ENCODE results near the gene SMAD3.
A peak's percentile ranks its signal among the peaks of the same experiment; 100 is the strongest.
"Not testable (repeated sequence)": the region's sequence is repeated elsewhere in the genome, so short reads cannot be mapped to it uniquely, and the experiment has no call there.

SMAD3 gene

DNA sequence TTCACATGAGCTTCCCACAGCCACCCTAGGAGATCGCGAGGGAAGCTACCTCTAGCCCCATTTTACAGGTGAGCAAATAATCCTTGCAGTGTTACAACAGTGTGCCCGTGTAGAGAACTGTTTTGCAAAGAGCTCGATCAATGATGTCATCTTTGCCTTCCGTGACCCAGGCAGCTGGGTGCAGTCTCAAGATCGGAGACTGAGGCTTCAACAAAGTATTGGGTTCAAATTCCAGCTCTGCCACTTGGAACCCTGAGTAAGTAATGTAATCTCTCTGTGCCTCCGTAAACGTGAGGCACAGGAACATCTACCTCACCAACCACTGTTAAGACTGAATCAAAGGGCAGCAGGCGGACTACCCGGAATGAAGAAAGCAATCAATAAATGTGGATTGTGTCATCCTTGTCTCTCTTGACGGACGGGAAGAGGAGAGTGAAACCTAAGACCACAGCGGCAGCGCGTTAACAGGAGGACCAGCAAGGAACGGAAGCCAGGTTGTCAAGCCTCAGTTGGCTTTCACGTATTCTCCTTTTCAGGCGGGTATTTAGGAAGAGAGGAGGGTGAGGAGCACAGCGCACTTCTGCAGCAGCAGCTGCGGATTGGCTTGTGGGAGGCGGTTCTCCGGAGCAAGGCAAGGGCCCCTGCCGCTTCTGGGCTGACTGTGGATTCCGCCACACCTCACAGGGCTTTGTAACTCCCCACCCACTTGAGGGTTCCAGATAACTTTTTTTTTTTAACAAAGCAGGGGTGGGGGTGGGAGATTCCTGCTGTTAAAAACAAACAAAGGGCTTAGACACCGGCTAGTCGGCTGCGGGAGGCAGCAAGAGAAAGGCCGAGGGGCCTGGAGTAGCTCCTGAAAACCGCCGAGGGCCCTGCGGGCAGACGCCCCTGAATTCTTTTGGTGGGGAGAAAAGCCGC is 1.5 kb upstream of the SMAD3 start:
- no peak for DNase-seq (ENCODE audit: low read depth in 2 of 2)

DNA sequence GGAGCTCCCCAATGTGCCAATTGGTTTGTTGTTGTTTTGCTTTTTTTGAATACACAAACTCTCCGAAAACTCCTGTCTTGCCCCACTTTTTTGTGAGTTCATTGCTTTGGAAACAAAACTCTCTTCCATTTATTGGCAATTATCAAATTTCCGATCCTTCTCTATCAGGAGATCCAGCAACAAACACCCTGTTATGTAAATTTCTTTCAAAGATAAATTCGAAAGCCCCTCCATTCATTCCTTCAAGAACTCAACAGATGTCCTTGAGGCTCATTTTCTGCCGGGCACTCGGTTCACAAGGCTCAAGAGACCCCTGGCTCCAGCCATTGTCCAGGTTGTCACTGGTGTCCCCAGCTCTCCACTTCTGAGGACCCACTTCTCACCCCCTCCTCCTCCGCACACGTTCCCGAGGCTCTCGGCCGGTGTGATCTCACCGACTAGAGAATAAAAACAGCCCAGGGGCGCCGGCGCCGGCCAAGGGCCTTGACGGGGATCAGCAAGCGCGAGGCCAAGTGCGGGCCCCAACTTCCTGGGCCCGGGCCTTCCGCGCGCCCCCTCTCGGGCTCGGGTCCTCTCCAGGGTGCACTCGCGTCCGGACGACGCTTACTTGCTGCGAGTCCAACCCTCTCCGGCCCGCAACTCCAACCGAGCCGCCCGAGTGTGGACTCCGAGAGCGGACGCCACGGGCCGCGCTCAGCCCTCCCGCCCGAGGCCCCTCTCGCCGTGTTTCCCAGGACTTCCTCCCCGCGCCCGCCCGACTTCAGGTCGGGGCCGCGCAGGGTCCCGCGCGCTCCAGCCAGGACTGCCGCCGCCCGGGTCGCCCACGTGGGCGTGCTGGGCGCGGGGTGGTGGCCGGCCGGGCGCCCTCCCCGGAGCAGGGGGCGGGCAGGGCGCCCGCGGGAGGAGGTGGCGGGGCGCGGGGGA is 533 bp upstream of the SMAD3 start:
- peak in 1 of 2 donors; percentile 27 for DNase-seq (ENCODE audit: low read depth in 2 of 2)

DNA sequence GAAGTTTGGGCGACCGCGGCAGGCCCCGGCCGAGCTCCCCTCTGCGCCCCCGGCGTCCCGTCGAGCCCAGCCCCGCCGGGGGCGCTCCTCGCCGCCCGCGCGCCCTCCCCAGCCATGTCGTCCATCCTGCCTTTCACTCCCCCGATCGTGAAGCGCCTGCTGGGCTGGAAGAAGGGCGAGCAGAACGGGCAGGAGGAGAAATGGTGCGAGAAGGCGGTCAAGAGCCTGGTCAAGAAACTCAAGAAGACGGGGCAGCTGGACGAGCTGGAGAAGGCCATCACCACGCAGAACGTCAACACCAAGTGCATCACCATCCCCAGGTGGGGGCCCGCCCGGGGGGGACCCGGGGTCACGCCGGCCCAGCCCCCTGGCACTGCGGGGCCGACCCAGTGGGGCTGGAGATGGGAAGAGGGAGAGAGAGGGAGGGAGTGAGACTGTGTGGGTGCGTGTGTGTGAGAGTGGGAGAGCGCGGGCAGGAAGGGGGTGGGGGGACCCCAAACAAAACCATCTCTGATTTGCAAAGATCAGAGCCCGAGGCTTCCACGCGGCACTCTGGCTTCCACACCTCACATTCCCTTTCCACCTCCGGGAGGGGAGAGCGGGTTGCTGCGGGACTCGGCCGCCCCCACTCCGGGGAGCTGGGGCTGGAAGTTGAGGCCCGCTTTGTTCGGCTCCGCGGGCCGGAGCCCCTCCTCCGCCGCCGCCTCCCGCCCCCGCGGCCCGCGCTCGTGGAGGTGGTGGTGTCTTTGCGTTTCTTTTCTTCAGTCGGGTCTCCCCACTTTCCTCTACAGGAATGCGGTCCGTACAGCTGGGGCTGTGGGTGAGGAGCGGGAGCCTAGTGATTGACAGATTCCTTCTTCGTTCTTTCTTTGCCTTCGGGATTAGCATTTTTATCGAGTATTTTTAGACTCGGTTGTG is 898 bp downstream of the SMAD3 start:
- peak in 1 of 2 donors; percentile 36 for DNase-seq (ENCODE audit: low read depth in 2 of 2)

DNA sequence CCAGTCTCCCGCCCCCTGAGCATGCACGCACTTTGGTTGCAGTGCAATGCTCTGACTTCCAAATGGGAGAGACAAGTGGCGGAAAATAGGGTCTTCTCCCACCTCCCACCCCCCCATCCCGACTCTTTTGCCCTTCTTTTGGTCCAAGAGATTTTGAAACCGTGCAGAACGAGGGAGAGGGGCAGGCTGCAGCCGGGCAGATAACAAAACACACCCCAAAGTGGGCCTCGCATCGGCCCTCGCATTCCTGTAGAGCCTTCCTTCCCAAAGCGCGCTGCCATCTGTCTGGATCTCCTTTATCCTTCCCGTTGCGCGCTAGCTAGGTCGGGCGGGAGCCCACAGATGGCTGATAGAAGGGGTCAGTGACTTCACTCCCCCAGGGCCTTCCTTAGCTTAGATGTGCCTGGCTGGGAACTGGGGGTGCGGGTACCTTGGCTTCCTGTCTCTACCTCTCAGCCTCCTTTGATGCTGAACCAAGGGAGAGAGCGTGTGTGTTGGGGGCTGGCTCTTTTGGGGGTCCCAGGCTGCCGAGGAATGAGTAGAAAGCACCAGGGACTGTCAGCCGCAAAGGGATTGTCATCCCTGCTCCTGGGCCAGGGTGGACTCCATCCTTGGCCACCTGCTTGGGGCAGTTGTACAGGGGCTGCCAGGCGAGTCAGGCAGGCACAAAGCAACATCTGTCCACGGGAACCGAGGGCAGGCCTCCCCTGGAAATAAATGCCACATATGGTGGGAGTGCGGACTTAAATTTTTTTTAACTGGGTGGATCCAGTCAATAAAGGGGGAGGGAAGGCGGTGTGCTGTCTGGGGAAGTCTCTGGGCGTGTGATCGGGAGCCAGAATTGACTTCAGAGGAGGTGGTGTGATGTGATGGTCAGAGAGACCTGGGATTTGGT is 1.8 kb downstream of the SMAD3 start:
- DNase-seq (ENCODE audit: low read depth in 2 of 2): no peak

DNA sequence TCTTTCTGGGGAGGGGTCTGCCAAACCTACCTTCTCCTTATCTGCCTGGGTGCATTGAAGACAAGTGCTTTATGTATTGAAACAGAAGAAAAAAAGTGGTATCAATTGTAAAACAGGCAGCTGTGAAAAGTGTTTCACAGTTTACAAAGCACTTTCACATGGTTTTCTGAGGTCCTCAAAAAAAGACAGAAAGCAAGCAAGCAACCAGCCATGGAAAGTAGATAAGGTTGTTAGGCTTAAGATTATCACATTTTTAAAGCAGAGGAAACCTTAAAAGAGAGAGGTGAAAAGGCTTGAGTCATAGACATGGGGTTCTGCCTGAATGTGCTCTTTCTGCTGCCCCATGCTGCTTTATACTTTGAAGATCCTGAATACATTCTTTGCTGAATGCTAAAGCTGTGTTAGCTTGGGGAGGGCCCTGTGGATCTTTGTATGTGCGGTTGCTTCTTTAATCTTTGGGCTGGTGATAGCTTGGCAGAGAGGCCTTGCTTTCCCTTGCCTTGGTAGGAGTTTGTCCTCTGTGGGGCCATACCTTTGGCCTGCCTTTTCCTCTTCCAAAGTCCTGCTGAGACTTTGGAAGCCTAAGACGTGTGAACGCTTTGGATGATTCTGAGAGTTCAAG is 2.6 kb downstream of the SMAD3 start:
- no peak for DNase-seq (ENCODE audit: low read depth in 2 of 2)

DNA sequence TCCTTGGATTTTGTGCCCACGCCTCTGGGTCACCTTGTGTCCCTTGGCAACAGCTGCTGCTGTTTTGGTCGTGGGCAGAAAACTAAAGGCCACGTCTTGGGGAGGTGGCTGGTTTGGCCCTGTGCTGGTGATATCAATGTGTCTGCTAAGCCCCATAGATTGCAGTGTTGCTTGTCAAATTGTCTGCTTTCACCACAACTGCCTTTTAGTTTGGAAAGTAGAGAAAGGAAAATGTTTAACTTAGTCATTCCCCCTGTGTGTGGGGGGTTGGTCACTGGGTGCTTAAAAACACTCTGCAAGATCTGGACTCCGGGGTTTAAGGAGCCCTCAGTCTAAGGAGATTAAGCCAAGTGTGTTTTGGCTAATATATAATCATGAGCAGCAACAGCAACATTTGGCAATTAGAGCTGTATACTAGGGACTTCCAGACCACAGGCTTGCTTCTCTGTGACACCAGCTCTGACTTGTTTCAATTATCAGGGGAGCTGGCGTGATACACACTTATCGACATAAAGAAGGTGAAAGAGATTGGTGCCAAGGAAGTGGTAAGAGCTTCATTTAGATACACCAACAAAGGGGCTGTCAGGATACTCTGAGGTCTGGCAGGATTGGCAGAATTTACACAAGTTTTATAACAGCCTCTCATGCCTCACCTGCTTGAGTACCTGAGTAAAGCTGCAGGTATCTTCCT is 3.5 kb downstream of the SMAD3 start:
- DNase-seq (ENCODE audit: low read depth in 2 of 2): no peak

DNA sequence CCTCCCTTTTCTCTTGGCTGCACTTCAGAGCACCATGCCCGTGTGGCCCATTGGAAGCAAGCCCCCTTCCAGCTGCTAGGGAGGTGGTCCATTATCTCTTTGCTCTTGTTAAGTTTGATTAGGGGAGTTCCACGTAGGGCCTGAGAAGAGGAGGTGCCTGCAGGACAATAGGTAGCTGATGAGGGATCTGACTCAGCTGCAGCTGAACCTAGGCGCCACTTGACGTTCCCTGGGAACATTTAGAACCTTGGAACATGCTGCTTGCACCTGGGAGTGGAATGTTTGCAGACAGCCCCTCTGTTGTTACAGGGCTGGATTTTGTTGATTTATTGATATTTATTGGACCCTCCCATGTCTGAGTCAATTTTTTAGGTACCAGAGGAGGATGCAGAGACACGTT is 4.7 kb downstream of the SMAD3 start:
- DNase-seq (ENCODE audit: low read depth in 2 of 2): no peak

DNA sequence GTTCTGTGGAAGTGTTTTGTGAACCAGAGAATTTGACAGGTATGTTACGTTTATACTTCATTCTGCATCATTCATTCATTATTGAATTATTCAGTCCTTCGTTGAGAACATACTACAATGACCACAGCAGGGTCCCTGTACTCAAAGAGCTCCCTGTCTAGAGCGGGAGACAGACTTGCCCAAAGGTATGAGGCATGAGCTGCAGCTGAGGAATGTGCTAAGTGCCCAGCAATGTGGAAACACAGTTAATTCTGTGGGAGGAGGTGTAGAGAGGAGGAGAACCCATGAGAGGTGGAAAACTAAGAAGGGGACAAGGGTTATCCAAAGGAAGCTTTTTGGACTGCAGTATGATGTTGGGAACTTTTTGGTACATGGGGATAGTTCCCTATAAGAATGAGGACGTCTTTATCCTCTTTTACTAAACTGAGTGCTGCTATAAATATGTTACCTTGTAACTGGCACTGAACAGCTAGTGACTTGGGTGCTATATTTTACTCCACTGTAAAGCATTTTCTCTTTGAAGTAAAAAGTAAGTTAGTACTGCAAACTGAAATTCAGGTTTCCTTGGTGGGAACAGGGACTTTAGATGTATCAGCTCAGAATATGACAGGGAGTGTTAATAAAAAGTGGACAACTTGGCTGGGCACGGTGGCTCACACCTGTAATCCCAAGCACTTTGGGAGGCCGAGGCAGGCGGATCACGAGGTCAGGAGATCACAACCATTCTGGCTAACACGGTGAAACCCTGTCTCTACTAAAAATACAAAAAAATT is 5.7 kb downstream of the SMAD3 start:
- DNase-seq (ENCODE audit: low read depth in 2 of 2): no peak

DNA sequence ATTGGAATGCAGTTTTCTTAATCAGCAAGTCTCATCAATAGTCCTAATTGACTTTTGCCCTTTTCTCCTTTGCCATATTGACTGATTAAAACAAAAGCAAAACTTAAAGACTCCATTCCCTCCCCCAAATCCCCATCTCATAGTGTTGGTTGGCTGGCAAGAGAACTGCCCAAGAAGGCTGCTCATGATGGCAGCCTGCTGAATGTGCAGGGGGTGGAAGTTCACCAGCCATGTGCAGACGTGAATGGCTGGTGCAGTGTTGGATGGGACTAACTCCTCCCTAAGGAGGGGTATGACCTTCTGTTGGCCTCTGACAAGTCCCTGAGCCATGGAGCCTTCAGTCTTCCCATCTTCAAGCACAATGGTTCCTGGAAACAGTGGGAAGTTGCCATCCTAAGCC is 7.0 kb downstream of the SMAD3 start:
- DNase-seq (ENCODE audit: low read depth in 2 of 2): no peak

DNA sequence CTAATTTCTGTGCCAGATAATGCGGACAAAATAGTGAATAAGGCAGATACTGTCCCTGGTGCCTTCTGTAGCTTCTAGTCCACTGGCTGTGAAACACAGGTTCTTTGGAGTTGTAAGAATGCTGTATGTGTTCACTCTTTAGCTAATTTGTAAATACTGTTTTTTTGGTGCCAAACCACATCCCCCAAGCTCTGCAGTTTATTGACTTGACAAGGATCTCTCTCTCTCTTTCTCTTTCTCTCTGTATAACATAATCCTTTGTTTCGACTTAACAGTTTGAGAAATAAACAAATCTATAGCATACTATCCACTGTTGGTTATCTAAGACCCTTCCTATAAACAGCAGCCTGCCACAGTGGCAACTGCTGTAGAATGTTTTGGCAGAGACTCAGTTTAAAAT is 7.6 kb downstream of the SMAD3 start:
- no peak for DNase-seq (ENCODE audit: low read depth in 2 of 2)

DNA sequence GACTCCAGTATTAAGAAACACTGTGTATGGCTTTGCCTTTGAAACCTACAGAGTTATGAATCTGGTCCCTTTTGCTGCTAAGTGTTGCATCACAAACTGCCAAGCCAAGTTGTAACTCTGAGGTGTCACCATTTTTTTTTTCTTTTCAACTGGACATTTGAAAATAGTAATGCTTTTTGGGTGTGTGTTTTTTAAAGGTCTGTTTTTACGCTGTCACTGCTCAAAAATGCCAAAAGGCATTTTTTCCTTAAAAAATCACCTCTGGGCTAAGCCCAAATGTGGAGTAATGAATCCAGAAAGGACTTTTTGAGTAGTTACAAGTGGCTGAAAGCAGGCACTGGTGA is 9.5 kb downstream of the SMAD3 start:
- DNase-seq (ENCODE audit: low read depth in 2 of 2): no peak

DNA sequence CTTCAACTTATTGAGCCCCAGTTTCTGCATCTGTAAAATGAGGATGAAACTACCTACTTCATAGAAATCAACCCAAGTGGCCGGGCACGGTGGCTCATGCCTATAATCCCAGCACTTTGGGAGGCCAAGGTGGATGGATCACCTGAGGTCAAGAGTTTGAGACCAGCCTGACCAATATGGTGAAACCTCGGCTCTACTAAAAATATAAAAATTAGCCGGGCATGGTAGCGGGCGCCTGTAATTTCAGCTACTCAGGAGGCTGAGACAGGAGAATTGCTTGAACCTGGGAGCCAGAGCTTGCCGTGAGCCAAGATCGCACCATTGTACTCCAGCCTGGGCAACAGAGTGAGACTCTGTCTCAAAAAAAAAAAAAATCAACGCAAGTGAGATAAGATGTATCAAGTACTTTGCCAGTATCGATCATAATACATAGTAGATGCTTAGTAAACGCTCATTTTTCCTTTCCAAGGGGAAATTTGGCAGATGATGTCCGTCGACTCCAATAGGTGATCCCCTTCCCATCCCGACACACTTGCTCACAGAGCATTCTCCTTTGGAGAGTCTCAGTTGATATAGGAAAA is 10.2 kb downstream of the SMAD3 start:
- not testable (repeated sequence) for DNase-seq (ENCODE audit: low read depth in 2 of 2)

DNA sequence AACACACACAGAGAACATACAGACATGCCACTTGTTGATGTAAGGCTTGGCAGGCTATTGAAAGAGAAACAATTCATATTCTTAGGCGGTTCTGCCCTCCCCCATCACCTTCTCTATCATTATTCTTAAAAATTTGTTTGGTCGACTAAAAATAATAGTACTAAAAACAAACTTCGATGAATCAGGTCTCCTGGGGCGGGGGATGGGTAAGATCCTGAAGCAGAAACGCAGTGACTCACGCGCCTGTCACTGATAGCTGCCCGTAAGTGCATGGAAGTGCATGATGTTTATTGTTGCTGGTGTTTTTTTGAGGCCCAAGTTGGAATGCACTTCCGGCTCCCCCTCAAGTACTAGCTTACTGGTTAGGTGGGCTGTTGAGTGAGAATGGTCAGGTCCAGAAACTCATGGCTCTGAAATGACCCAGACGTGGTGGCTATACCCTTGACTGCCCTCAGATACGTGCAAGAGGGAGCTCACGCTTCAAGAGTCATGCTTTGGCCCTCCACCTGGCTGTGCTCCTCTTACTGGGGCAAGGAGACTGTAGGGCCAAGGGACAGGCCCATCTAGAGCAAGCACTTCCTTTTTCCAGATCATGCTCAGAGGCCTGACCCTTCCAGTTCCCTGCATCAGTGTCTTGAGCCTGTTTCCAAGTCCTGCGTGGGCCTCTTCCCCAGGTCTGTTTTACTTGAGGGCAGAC is 10.9 kb downstream of the SMAD3 start:
- DNase-seq (ENCODE audit: low read depth in 2 of 2): no peak

DNA sequence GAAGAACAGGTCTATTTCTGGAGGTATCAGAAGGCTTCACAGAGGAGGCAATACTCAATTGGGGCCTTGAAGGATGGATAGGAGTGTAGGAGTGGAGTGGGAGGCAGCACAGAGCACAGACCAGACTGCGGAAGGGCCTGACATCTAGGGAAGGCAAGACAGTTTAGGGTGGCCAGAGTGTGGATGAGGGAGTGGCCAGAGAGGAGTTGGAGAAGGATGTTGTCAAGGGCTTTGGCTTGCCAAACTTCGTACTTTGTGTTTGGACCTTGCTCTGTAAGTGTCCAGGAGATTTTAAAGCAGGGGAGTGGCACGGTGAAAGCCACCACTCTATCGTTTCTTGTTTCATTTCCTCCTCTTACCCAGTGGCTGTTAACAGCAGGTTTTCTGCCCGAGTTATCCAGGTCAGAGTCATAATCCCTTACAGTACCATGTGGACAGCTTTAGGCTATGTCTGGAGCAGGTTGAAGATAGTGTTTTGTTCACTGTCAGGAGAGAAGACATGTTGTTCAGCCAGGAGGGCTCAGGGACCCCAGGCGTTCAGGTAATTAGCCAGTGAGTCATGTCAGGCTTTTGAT is 12.3 kb downstream of the SMAD3 start:
- no peak for DNase-seq (ENCODE audit: low read depth in 2 of 2)

DNA sequence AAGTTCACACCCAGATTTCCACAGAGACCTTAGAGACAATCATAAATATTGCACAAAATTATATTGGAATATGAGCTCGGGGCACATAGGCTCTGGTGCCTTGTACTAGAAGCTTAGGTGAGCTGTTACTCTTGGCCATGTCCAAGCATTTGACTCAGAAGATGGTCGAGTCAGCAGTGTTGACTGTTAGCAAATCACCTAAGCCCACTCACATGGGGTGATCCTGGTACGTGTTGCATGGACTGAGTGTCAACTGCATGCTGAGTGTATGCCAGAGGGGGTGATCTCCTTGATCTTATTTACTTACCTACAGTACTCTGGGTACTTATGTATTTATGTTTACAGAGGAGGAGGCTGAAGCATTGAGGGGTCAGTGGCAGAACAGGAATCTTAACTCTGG is 14.0 kb downstream of the SMAD3 start:
- DNase-seq (ENCODE audit: low read depth in 2 of 2): no peak

DNA sequence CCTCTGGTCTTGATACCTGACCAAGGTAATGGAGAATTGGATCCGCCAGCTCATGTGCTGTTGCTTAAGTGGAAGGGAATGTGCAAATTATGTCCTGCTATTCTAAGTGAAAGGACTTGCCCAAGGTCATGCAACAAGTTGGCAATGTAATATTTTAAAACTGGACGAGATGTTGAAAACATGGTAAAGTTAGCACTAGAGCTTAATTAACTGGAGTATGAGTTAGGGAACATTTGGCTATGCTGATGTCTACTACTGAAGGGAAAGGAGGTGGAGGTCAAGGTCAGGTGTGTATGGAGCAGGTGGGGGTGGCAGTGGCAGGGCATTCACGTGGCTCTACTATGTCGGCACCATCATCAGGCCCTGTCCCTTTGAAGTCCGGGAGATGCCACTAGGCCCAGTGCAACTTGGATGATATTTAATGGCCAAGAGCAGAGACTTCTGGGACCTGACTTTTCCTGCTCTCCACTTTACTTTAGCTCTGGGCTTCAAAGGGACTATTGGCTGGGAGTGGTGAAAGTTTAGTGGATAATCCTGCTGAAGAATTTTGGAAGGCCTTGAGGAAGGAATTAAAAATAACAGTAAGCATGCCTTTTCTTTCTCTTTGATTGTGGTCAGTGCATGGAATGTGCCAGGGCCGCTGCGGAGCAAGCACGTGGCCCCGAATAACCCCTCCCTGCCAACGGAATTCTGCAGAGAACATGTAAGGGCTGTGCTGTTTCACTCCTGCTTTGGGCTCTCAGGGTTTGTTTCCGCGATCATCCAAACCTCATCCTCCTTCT is 14.9 kb downstream of the SMAD3 start:
- no peak for DNase-seq (ENCODE audit: low read depth in 2 of 2)
